SK-N-SH (cell line): ENCODE measurements around the gene ATP2A3. TPM values are rescaled to one million over a fixed set of nuclear protein-coding genes. Genes with fewer than 3 reads are reported as not detected.

Source experiments
- CTCF ChIA-PET: fragments of 300-600, 350-600 bp; formaldehyde crosslinking; extraction: SDS; loops from one replicate; lab custom pipeline; 2021; lab: Yijun Ruan, JAX
- POLR2A ChIA-PET: fragments of 350-600 bp; sonication (Branson Sonifier 250); formaldehyde crosslinking; extraction: SDS; loops from one replicate; lab custom pipeline; 2020; ENCODE audit warnings: antibody characterized with exemption, inconsistent platforms; lab: Yijun Ruan, JAX
- DNase-seq: peaks from one replicate; pipeline ENCODE4 v3.0.0; 2012
- H2AFZ ChIP-seq: fragments of 200-600 bp; sonication (generic); 2 replicates; pipeline ENCODE4 v1.8.1; 2016; ENCODE audit warnings: antibody characterized with exemption, mild to moderate bottlenecking, low read depth
- H3F3A ChIP-seq: fragments of 200-600 bp; sonication (generic); replicated peaks from 2 replicates; pipeline ENCODE3; 2016; ENCODE audit warnings: antibody characterized with exemption, mild to moderate bottlenecking; ENCODE audit not compliant: insufficient read depth
- H3K27ac ChIP-seq, 2 experiments: fragments of 200-500 bp in 1 of 2; fragments of 200-600 bp in 1 of 2; sonication (Bioruptor generic) in 1 of 2; sonication (generic), shearing (Covaris generic) in 1 of 2; 2 replicates each; pipeline versions ENCODE4 v1.5.1 to v1.6.1; 2014 to 2016; ENCODE audit warnings: low read depth in 2 of 2, inconsistent platforms in 1 of 2, low read length in 1 of 2, mild to moderate bottlenecking in 1 of 2, mixed read lengths in 1 of 2
- H3K27me3 ChIP-seq: fragments of 200-600 bp; sonication (generic), shearing (Covaris generic); 2 replicates; pipeline ENCODE4 v1.6.1; 2016; ENCODE audit warnings: mixed run types; ENCODE audit not compliant: insufficient read depth
- H3K36me3 ChIP-seq, 2 experiments: fragments of 200-500 bp in 1 of 2; fragments of 200-600 bp in 1 of 2; sonication (Bioruptor generic) in 1 of 2; sonication (generic) in 1 of 2; replicated peaks in 1 of 2; 2 replicates each; pipeline versions ENCODE3 to v1.5.1; 2014 to 2016; ENCODE audit warnings: low read length in 1 of 2, mild to moderate bottlenecking in 1 of 2; ENCODE audit not compliant: insufficient read depth in 2 of 2, control insufficient read depth in 1 of 2
- H3K4me1 ChIP-seq, 2 experiments: fragments of 200-500 bp in 1 of 2; fragments of 200-600 bp in 1 of 2; sonication (Bioruptor generic) in 1 of 2; sonication (generic), shearing (Covaris generic) in 1 of 2; 2 replicates each; pipeline versions ENCODE4 v1.5.1 to v1.6.1; 2014 to 2016; ENCODE audit warnings: low read depth in 1 of 2, low read length in 1 of 2, mixed run types in 1 of 2; ENCODE audit not compliant: insufficient read depth in 2 of 2, control insufficient read depth in 1 of 2
- H3K4me2 ChIP-seq: fragments of 200-600 bp; sonication (generic), shearing (Covaris generic); 2 replicates; pipeline ENCODE4 v1.6.1; 2017; ENCODE audit warnings: mixed run types
- H3K4me3 ChIP-seq, 2 experiments: fragments of 200-500 bp in 1 of 2; fragments of 200-600 bp in 1 of 2; sonication (Bioruptor generic) in 1 of 2; sonication (generic), shearing (Covaris generic) in 1 of 2; 2 replicates each; pipeline versions ENCODE4 v1.5.1 to v1.8.1; 2014 to 2016; ENCODE audit warnings: low read depth in 2 of 2, inconsistent platforms in 1 of 2, low read length in 1 of 2, mild to moderate bottlenecking in 1 of 2, mixed read lengths in 1 of 2, moderate library complexity in 1 of 2
- H3K79me2 ChIP-seq: fragments of 200-600 bp; sonication (generic); 2 replicates; pipeline ENCODE4 v1.8.1; 2017; ENCODE audit warnings: mild to moderate bottlenecking; ENCODE audit not compliant: insufficient read depth
- H3K9ac ChIP-seq: fragments of 200-600 bp; sonication (generic); 2 replicates; pipeline ENCODE4 v1.6.1; 2017; ENCODE audit warnings: mixed run types
- H3K9me2 ChIP-seq: fragments of 200-600 bp; sonication (generic); 2 replicates; pipeline ENCODE4 v1.6.1; 2017; ENCODE audit warnings: mixed run types
- H3K9me3 ChIP-seq: fragments of 200-600 bp; sonication (generic); 2 replicates; pipeline ENCODE4 v1.6.1; 2017; ENCODE audit warnings: mixed run types, mild to moderate bottlenecking, moderate library complexity
- H4K20me1 ChIP-seq: fragments of 200-600 bp; sonication (generic); 2 replicates; pipeline ENCODE4 v1.6.1; 2017; ENCODE audit warnings: mild to moderate bottlenecking, mixed run types; ENCODE audit not compliant: insufficient read depth
- ELF1 ChIP-seq: IDR thresholded peaks from 2 replicates; pipeline ENCODE4 v1.4.0; 2012
- EZH2phosphoT487 ChIP-seq: fragments of 200-600 bp; sonication (generic); IDR thresholded peaks from 2 replicates; pipeline ENCODE4 v1.6.1; 2017; ENCODE audit warnings: low read depth, mixed run types, mild to moderate bottlenecking, antibody characterized with exemption, moderate library complexity, borderline replicate concordance
- FOSL2 ChIP-seq: IDR thresholded peaks from 2 replicates; pipeline ENCODE4 v1.4.0; 2012; ENCODE audit warnings: low read depth, mild to moderate bottlenecking, moderate library complexity, borderline replicate concordance
- FOXM1 ChIP-seq: IDR thresholded peaks from 2 replicates; pipeline ENCODE4 v1.4.0; 2012; ENCODE audit warnings: low read depth, mild to moderate bottlenecking
- JUND ChIP-seq: IDR thresholded peaks from 2 replicates; pipeline ENCODE4 v1.4.0; 2012
- NRF1 ChIP-seq: IDR thresholded peaks from 2 replicates; pipeline ENCODE4 v1.6.1; 2012; ENCODE audit warnings: low read depth, mild to moderate bottlenecking, low read length
- POLR2AphosphoS5 ChIP-seq: IDR thresholded peaks from 2 replicates; pipeline ENCODE4 v1.6.1; 2012; ENCODE audit warnings: low read depth, low read length
- RXRA ChIP-seq: IDR thresholded peaks from 2 replicates; pipeline ENCODE4 v1.4.0; 2012; ENCODE audit warnings: low read depth, mild to moderate bottlenecking, borderline replicate concordance
- SIN3A ChIP-seq: IDR thresholded peaks from 2 replicates; pipeline ENCODE4 v1.6.1; 2012; ENCODE audit warnings: low read depth, mild to moderate bottlenecking, low read length, moderate library complexity, borderline replicate concordance
- TCF12 ChIP-seq: IDR thresholded peaks from 2 replicates; pipeline ENCODE4 v1.4.0; 2012
- YY1 ChIP-seq: IDR thresholded peaks from 2 replicates; pipeline ENCODE4 v1.4.0; 2012; ENCODE audit warnings: low read depth, mild to moderate bottlenecking
- WGBS: methylation state at CpG from one replicate; pipeline ENCODE4 v1.1.6; 2017; ENCODE audit warnings: low lambda C conversion rate; 5-methylcytosine and 5-hydroxymethylcytosine counted together
- polyA plus RNA-seq, 3 experiments: library from polyadenylated mRNA; depleted of rRNA; stranded (reverse); fragments of >200 nt; gene quantifications; 2 replicates each; pipeline ENCODE4 v1.2.3, GENCODE V29; 2012
- TF ChIP-seq, protein P1 (sequence below): fragments of 200-600 bp; sonication (generic); IDR thresholded peaks from 2 replicates; pipeline ENCODE4 v1.6.1; 2017; ENCODE audit warnings: antibody characterized with exemption, mild to moderate bottlenecking, moderate library complexity
- TF ChIP-seq, protein P2 (sequence below): IDR thresholded peaks from 2 replicates; pipeline ENCODE4 v1.4.0; 2012; ENCODE audit warnings: low read depth, borderline replicate concordance
- TF ChIP-seq, protein P3 (sequence below): IDR thresholded peaks from 2 replicates; pipeline ENCODE4 v1.4.0; 2012; ENCODE audit warnings: low read depth
- TF ChIP-seq, protein P4 (sequence below): IDR thresholded peaks from 2 replicates; pipeline ENCODE4 v1.6.1; 2012; ENCODE audit warnings: mild to moderate bottlenecking, low read depth, low read length, moderate library complexity
- TF ChIP-seq, protein P5 (sequence below): fragments of 150-350 bp; IDR thresholded peaks from 2 replicates; pipeline ENCODE4 v1.6.1; 2017; ENCODE audit warnings: antibody characterized with exemption, low read length, low read depth, borderline replicate concordance

Gene ATP2A3
- polyA plus RNA-seq, 1 of the 3 experiments (the other 2 are of a cell fraction), result 2.1 TPM

DNA sequence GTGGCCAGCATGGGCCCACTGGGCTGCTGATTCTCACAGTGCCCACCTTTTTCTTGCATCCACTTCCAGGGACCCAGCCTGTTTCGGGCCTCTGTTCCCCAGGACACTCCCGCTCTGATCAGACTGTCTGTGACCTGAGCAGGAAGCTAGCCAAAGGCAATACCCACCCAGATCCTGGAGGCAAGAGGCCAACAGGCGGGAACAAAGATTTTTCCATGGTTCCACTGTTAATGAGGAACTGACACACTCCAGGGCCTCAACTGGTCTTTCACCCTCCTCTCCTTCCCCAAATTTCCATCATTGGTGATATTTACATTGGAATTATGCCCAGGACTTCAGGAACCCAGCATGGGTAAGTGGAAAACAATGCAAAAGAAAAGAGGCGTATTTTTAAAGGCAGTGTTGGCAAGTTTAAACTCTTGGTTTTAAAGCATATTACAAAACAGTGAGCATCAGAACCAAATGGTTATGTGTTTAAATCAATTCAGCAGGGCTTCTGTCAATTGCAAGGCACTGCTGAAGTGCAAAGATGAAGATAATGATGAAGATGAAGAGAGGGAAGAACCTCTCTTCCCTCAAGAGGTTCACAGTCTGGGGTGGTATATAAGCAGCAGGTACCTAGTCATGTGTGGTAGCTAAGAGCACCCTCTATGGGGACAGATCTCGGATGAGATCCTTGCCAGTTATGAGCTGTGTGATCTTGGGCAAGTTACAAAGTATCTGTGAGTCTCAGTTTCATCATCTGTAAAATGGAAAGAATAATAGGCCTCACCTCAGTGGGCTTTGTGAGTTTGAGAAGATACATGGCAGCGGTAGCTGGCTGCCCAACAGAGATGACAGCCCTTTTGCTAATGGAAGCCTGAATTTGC, 14.4 kb upstream of the ATP2A3 start (continued):
- TF ChIP-seq, protein P1, sequence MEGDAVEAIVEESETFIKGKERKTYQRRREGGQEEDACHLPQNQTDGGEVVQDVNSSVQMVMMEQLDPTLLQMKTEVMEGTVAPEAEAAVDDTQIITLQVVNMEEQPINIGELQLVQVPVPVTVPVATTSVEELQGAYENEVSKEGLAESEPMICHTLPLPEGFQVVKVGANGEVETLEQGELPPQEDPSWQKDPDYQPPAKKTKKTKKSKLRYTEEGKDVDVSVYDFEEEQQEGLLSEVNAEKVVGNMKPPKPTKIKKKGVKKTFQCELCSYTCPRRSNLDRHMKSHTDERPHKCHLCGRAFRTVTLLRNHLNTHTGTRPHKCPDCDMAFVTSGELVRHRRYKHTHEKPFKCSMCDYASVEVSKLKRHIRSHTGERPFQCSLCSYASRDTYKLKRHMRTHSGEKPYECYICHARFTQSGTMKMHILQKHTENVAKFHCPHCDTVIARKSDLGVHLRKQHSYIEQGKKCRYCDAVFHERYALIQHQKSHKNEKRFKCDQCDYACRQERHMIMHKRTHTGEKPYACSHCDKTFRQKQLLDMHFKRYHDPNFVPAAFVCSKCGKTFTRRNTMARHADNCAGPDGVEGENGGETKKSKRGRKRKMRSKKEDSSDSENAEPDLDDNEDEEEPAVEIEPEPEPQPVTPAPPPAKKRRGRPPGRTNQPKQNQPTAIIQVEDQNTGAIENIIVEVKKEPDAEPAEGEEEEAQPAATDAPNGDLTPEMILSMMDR, result no peak
- no peak for TF ChIP-seq JUND
- no peak for TF ChIP-seq NRF1
- TF ChIP-seq FOSL2, result no peak
- TF ChIP-seq, protein P2, sequence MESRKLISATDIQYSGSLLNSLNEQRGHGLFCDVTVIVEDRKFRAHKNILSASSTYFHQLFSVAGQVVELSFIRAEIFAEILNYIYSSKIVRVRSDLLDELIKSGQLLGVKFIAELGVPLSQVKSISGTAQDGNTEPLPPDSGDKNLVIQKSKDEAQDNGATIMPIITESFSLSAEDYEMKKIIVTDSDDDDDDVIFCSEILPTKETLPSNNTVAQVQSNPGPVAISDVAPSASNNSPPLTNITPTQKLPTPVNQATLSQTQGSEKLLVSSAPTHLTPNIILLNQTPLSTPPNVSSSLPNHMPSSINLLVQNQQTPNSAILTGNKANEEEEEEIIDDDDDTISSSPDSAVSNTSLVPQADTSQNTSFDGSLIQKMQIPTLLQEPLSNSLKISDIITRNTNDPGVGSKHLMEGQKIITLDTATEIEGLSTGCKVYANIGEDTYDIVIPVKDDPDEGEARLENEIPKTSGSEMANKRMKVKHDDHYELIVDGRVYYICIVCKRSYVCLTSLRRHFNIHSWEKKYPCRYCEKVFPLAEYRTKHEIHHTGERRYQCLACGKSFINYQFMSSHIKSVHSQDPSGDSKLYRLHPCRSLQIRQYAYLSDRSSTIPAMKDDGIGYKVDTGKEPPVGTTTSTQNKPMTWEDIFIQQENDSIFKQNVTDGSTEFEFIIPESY, result no peak

DNA sequence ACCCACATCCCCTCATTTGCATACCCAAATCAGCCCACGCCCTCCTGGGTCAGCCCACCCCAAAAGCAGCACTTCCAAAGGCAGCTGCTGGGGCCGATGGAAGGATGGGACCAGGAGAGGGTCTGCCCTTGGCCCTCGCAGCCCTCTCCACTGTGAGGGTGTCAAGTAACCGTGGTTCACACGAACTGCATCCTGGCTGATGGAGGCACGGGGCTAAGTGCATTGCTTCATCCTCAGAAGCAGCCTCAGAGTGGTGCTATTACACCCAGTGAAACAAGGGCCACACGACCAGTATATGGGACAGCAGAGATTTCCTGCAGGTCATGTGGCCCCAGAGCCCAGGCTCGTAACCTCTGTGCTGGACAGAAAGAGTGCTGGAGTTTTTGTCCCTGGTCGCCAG, 13.2 kb upstream of the ATP2A3 start:
- H3K9me2 ChIP-seq, result no peaks in the 10 kb centered on the region
- H3K9ac ChIP-seq, result no peak overlapping the region
- no peak overlapping the region for H3K4me2 ChIP-seq
- no peaks in the 10 kb centered on the region for H3K27me3 ChIP-seq
- H3K4me3 ChIP-seq, result no peak overlapping the region
- H3K79me2 ChIP-seq, result no peaks in the 10 kb centered on the region
- POLR2A ChIA-PET, result no interaction called here
- no peaks in the 10 kb centered on the region for H4K20me1 ChIP-seq
- H3F3A ChIP-seq, result no peaks in the 10 kb centered on the region
- H2AFZ ChIP-seq, result no peak overlapping the region
- H3K27ac ChIP-seq, result no peak overlapping the region
- no peaks in the 10 kb centered on the region for H3K9me3 ChIP-seq
- no peaks in the 10 kb centered on the region for H3K36me3 ChIP-seq
- CTCF ChIA-PET, result interaction anchor here (1.6 kb wide), 1 partner anchor 63 kb away, joined by 5 read pairs; no protein-coding TSS in a partner anchor
- 78% methylated on average over 9 of the region's 9 CpGs for WGBS
- no peak for DNase-seq
- H3K4me1 ChIP-seq, result peaks cover 0 to 2% of the 10 kb centered on the region in 2 experiments; a peak in 1 of 4 replicates
- TF ChIP-seq FOXM1 (no peak), SIN3A (no peak), POLR2AphosphoS5 (no peak), EZH2phosphoT487 (no peak), ELF1 (no peak), TCF12 (no peak), RXRA (no peak), YY1 (no peak)
- TF ChIP-seq, protein P3, sequence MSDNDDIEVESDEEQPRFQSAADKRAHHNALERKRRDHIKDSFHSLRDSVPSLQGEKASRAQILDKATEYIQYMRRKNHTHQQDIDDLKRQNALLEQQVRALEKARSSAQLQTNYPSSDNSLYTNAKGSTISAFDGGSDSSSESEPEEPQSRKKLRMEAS, result no peak
- TF ChIP-seq, protein P4, sequence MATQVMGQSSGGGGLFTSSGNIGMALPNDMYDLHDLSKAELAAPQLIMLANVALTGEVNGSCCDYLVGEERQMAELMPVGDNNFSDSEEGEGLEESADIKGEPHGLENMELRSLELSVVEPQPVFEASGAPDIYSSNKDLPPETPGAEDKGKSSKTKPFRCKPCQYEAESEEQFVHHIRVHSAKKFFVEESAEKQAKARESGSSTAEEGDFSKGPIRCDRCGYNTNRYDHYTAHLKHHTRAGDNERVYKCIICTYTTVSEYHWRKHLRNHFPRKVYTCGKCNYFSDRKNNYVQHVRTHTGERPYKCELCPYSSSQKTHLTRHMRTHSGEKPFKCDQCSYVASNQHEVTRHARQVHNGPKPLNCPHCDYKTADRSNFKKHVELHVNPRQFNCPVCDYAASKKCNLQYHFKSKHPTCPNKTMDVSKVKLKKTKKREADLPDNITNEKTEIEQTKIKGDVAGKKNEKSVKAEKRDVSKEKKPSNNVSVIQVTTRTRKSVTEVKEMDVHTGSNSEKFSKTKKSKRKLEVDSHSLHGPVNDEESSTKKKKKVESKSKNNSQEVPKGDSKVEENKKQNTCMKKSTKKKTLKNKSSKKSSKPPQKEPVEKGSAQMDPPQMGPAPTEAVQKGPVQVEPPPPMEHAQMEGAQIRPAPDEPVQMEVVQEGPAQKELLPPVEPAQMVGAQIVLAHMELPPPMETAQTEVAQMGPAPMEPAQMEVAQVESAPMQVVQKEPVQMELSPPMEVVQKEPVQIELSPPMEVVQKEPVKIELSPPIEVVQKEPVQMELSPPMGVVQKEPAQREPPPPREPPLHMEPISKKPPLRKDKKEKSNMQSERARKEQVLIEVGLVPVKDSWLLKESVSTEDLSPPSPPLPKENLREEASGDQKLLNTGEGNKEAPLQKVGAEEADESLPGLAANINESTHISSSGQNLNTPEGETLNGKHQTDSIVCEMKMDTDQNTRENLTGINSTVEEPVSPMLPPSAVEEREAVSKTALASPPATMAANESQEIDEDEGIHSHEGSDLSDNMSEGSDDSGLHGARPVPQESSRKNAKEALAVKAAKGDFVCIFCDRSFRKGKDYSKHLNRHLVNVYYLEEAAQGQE, result no peak
- TF ChIP-seq, protein P1, result no peak
- TF ChIP-seq, protein P2, result no peak
- TF ChIP-seq, protein P5, sequence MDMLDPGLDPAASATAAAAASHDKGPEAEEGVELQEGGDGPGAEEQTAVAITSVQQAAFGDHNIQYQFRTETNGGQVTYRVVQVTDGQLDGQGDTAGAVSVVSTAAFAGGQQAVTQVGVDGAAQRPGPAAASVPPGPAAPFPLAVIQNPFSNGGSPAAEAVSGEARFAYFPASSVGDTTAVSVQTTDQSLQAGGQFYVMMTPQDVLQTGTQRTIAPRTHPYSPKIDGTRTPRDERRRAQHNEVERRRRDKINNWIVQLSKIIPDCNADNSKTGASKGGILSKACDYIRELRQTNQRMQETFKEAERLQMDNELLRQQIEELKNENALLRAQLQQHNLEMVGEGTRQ, result no peak
